DND-41 (cell line): Measurements from ENCODE around the gene LYRM9.
"Not testable (repeated sequence)": the region's sequence is repeated elsewhere in the genome, so short reads cannot be mapped to it uniquely, and the experiment has no call there.

ENCODE experiments used
- ATAC-seq: fragments of 200-7000 bp; cut with Tn5 transposase; 3 replicates; pipeline ENCODE4 v1.9.1; 2021; ENCODE audit warnings: low read depth; ENCODE audit not compliant: insufficient read depth
- DNase-seq: peaks from one replicate; pipeline ENCODE4 v3.0.0-alpha.2; 2020
- H2AFZ ChIP-seq: 2 replicates; pipeline ENCODE4 v1.6.0; 2012; ENCODE audit warnings: low read depth, low read length
- H3K27ac ChIP-seq: 2 replicates; pipeline ENCODE4 v1.5.1; 2012; ENCODE audit warnings: low read length, inconsistent platforms
- H3K27me3 ChIP-seq: fragments of 200-600 bp; sonication (generic); 2 replicates; pipeline ENCODE4 v1.6.0; 2012; ENCODE audit warnings: low read length, mild to moderate bottlenecking, inconsistent platforms; ENCODE audit not compliant: insufficient read depth, poor library complexity
- H3K36me3 ChIP-seq: 2 replicates; pipeline ENCODE4 v1.5.1; 2012; ENCODE audit warnings: low read length, inconsistent platforms; ENCODE audit not compliant: insufficient read depth
- H3K4me1 ChIP-seq: 2 replicates; pipeline ENCODE4 v1.5.1; 2012; ENCODE audit warnings: mild to moderate bottlenecking, low read length; ENCODE audit not compliant: insufficient read depth
- H3K4me2 ChIP-seq: 2 replicates; pipeline ENCODE4 v1.6.0; 2012; ENCODE audit warnings: mild to moderate bottlenecking, moderate library complexity, low read length, inconsistent platforms; ENCODE audit not compliant: insufficient read depth
- H3K4me3 ChIP-seq, 2 experiments: fragments of 200-600 bp in 1 of 2; shearing (Covaris generic) in 1 of 2; 2 replicates each; pipeline ENCODE4 v1.5.1; 2012 to 2016; ENCODE audit warnings: inconsistent platforms in 2 of 2, low read length in 2 of 2, mild to moderate bottlenecking in 2 of 2, low read depth in 1 of 2, moderate library complexity in 1 of 2
- H3K79me2 ChIP-seq: 2 replicates; pipeline ENCODE4 v1.6.0; 2012; ENCODE audit warnings: low read length, inconsistent platforms; ENCODE audit not compliant: insufficient read depth
- H3K9ac ChIP-seq: 2 replicates; pipeline ENCODE4 v1.6.0; 2012; ENCODE audit warnings: low read depth, mild to moderate bottlenecking, inconsistent platforms, low read length, moderate library complexity
- H3K9me3 ChIP-seq: 2 replicates; pipeline ENCODE4 v1.5.1; 2012; ENCODE audit warnings: low read length, moderate library complexity, mild to moderate bottlenecking, inconsistent platforms; ENCODE audit not compliant: insufficient read depth, severe bottlenecking
- H4K20me1 ChIP-seq: 2 replicates; pipeline ENCODE4 v1.6.0; 2012; ENCODE audit warnings: low read length; ENCODE audit not compliant: insufficient read depth
- EZH2 ChIP-seq: IDR thresholded peaks from 3 replicates; pipeline ENCODE4 v1.6.1; 2012; ENCODE audit warnings: borderline replicate concordance, low read depth, mild to moderate bottlenecking, moderate library complexity, low read length, inconsistent platforms; ENCODE audit not compliant: severe bottlenecking
- TF ChIP-seq, protein P1 (sequence below): IDR thresholded peaks from 2 replicates; pipeline ENCODE4 v1.5.1; 2012; ENCODE audit warnings: borderline replicate concordance, low read length, moderate library complexity, mild to moderate bottlenecking; ENCODE audit not compliant: poor library complexity, severe bottlenecking; ENCODE audit errors: extremely low read depth

LYRM9 gene

DNA sequence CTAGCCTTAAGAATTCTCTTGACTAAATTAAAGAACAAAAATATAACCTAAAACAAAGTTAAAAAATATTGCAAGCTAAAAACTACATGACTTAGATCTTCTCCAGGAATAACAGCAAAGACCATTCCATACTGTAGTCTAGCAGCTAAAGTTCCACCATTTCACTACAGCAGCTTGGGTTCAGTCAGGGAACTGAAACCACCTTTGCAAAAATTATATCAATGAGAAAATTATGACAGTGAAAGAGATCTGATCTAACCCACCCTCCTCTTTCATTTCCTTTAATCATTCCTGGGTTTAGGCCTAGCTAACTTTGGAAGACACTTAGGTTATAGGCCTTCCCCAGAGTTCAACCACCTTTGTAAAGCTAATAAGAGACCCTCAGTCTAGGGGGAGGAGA lies 56.5 kb downstream of the LYRM9 start:
- Histone ChIP-seq H2AFZ (no peak overlapping the region), H3K4me1 (no peaks in the 10 kb centered on the region), H4K20me1 (no peaks in the 10 kb centered on the region), H3K27me3 (peaks cover 3% of the 10 kb centered on the region), H3K9ac (no peak overlapping the region), H3K79me2 (no peaks in the 10 kb centered on the region), H3K36me3 (no peaks in the 10 kb centered on the region), H3K9me3 (peaks cover 2% of the 10 kb centered on the region), H3K27ac (no peak overlapping the region), H3K4me2 (no peak overlapping the region), H3K4me3 (no peak overlapping the region)
- DNase-seq (no peak), ATAC-seq (no peak)
- TF ChIP-seq EZH2: no peak
- TF ChIP-seq, protein P1, sequence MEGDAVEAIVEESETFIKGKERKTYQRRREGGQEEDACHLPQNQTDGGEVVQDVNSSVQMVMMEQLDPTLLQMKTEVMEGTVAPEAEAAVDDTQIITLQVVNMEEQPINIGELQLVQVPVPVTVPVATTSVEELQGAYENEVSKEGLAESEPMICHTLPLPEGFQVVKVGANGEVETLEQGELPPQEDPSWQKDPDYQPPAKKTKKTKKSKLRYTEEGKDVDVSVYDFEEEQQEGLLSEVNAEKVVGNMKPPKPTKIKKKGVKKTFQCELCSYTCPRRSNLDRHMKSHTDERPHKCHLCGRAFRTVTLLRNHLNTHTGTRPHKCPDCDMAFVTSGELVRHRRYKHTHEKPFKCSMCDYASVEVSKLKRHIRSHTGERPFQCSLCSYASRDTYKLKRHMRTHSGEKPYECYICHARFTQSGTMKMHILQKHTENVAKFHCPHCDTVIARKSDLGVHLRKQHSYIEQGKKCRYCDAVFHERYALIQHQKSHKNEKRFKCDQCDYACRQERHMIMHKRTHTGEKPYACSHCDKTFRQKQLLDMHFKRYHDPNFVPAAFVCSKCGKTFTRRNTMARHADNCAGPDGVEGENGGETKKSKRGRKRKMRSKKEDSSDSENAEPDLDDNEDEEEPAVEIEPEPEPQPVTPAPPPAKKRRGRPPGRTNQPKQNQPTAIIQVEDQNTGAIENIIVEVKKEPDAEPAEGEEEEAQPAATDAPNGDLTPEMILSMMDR: no peak

DNA sequence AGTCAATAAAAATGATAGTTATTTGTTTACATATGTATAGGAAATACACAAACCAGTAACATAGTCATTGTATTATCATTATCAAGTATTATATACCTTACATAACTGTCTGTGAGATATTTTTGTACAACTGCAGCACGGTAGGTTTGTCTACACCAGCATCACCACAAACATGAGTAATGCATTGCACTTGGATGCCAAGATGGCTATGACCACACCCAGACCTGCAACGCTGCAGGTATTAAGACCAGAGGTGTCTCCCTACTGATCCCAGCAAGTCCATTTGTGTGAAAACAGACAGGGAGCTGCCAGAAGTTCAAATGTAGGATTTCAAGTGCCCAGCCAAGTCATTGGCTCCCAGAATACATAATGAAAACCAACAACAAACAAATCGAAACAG lies 58.6 kb downstream of the LYRM9 start:
- ATAC-seq: no peak
- H3K4me1 ChIP-seq: no peaks in the 10 kb centered on the region
- no peak for TF ChIP-seq EZH2
- TF ChIP-seq, protein P1: no peak

DNA sequence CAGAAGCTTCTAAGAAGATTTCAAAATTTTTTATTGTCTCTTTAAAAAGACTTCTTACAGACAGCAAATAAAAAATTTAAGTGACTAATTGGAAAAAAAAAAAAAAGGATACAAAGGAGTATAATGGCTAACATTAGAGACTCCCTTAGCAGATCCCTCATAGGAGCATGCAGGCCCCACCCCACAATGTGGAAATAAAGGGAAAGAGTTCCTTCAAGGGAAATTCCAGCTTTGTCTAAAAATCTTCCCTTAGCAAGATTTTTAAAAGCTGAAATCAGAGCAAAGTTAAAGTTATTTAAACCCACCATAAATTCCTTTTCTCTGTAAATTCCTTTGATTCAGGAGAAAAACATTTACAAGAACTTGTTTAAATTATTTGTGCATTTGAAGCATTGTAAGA lies 60.3 kb downstream of the LYRM9 start:
- H3K9me3 ChIP-seq: peaks cover 2% of the 10 kb centered on the region
- H3K79me2 ChIP-seq: no peaks in the 10 kb centered on the region
- no peaks in the 10 kb centered on the region for H3K36me3 ChIP-seq
- peaks cover 3% of the 10 kb centered on the region for H3K27me3 ChIP-seq
- H3K9ac ChIP-seq: no peak overlapping the region
- H4K20me1 ChIP-seq: no peaks in the 10 kb centered on the region
- no peak overlapping the region for H2AFZ ChIP-seq
- no peak overlapping the region for H3K4me3 ChIP-seq
- no peaks in the 10 kb centered on the region for H3K4me1 ChIP-seq
- ATAC-seq (no peak), DNase-seq (no peak)
- H3K27ac ChIP-seq: no peak overlapping the region
- H3K4me2 ChIP-seq: no peak overlapping the region
- no peak for TF ChIP-seq EZH2
- TF ChIP-seq, protein P1: no peak

More for the DNA sequence above, 58.6 kb downstream of the LYRM9 start:
- Histone ChIP-seq H3K27ac (no peak overlapping the region), H3K79me2 (no peaks in the 10 kb centered on the region), H3K4me3 (no peak overlapping the region), H3K9ac (no peak overlapping the region), H2AFZ (no peak overlapping the region), H4K20me1 (no peaks in the 10 kb centered on the region), H3K9me3 (peaks cover 2% of the 10 kb centered on the region), H3K27me3 (peaks cover 3% of the 10 kb centered on the region), H3K36me3 (no peaks in the 10 kb centered on the region), H3K4me2 (no peak overlapping the region)
- no peak for DNase-seq

GRCh38 chr17:27829888-27830287 lies 63.3 kb downstream of the LYRM9 start:
- H3K9me3 ChIP-seq, H3K4me3 ChIP-seq, ATAC-seq, H3K4me1 ChIP-seq, H3K36me3 ChIP-seq, H3K4me2 ChIP-seq, H3K9ac ChIP-seq, H2AFZ ChIP-seq, H3K27me3 ChIP-seq, H3K27ac ChIP-seq, H4K20me1 ChIP-seq, H3K79me2 ChIP-seq, DNase-seq: not testable (repeated sequence)

GRCh38 chr17:27829143-27829711 lies 63.9 kb downstream of the LYRM9 start:
- H3K9me3 ChIP-seq, H3K4me1 ChIP-seq, H3K27ac ChIP-seq, H3K9ac ChIP-seq, H3K4me3 ChIP-seq, H3K27me3 ChIP-seq, H3K36me3 ChIP-seq, H4K20me1 ChIP-seq, H3K79me2 ChIP-seq, H3K4me2 ChIP-seq, H2AFZ ChIP-seq, DNase-seq, ATAC-seq: not testable (repeated sequence)
